ENCODE measurements around the gene IL18RAP.

The IL18RAP gene

GRCh38 chr2:102422910-102423309, at the start of gene IL18RAP:
Gene IL18RAP, plus strand, starts transcription at chr2:102423160. Its CDS starts 118 bp downstream, at chr2:102423278.
- no peak for DNase-seq

GRCh38 chr2:102376052-102376591, 46.8 kb upstream of the IL18RAP start:
- DNase-seq, result no peak

- no peak for DNase-seq
Measured at GRCh38 chr2:102383722-102384121, 39.2 kb upstream of the IL18RAP start.

GRCh38 chr2:102385522-102385921, 37.4 kb upstream of the IL18RAP start:
- no peak for DNase-seq

GRCh38 chr2:102386004-102386403, 37.0 kb upstream of the IL18RAP start:
- DNase-seq, result no peak

- DNase-seq, result no peak
Measured at GRCh38 chr2:102386867-102387541, 36.0 kb upstream of the IL18RAP start.

GRCh38 chr2:102387763-102388546, 35.0 kb upstream of the IL18RAP start:
- no peak for DNase-seq

GRCh38 chr2:102391565-102391964, 31.4 kb upstream of the IL18RAP start:
- DNase-seq, result no peak

GRCh38 chr2:102392096-102392495, 30.9 kb upstream of the IL18RAP start:
- no peak for DNase-seq

GRCh38 chr2:102392942-102393341, 30.0 kb upstream of the IL18RAP start:
- DNase-seq, result no peak

GRCh38 chr2:102396012-102396411, 26.9 kb upstream of the IL18RAP start:
- no peak for DNase-seq

GRCh38 chr2:102397209-102397608, 25.8 kb upstream of the IL18RAP start:
- DNase-seq, result no peak

- DNase-seq, result no peak
Measured at GRCh38 chr2:102399499-102400141, 23.3 kb upstream of the IL18RAP start.

GRCh38 chr2:102401456-102401855, 21.5 kb upstream of the IL18RAP start:
- DNase-seq, result no peak

GRCh38 chr2:102401865-102402264, 21.1 kb upstream of the IL18RAP start:
- no peak for DNase-seq

- no peak for DNase-seq
Measured at GRCh38 chr2:102410952-102411351, 12.0 kb upstream of the IL18RAP start.

- no peak for DNase-seq
Measured at GRCh38 chr2:102412199-102412598, 10.8 kb upstream of the IL18RAP start.

GRCh38 chr2:102417946-102418345, 5.0 kb upstream of the IL18RAP start:
- DNase-seq, result no peak

GRCh38 chr2:102418421-102418961, 4.5 kb upstream of the IL18RAP start:
- no peak for DNase-seq

GRCh38 chr2:102420290-102420689, 2.7 kb upstream of the IL18RAP start:
- no peak for DNase-seq

GRCh38 chr2:102421890-102422759, 835 bp upstream of the IL18RAP start:
- DNase-seq, result no peak

- no peak for DNase-seq
Measured at GRCh38 chr2:102423368-102423767, 408 bp downstream of the IL18RAP start.
